GM12878 (cell line): ENCODE measurements around the gene C12orf60. TPM values are rescaled to one million over a fixed set of nuclear protein-coding genes. Genes with fewer than 3 reads are reported as not detected.

Experiments
- ATAC-seq: fragments of 200-7000 bp; cut with Tn5 transposase; 3 replicates; pipeline ENCODE4 v1.9.1; 2020; ENCODE audit warnings: mild to moderate bottlenecking, moderate library complexity
- Bru-seq: library from RNA; stranded (reverse); fragments of 400-500 nt; gene quantifications from one replicate; lab custom pipeline; 2021; lab: Mats Ljungman, UMichigan
- BruChase-seq, 2 experiments: library from RNA; stranded (reverse); fragments of 400-500 nt; gene quantifications; one replicate each; lab custom pipeline; 2021; lab: Mats Ljungman, UMichigan
- BruUV-seq: library from RNA; stranded (reverse); fragments of 400-500 nt; replicated peaks from 2 replicates; lab custom pipeline; 2021; lab: Mats Ljungman, UMichigan
- CTCF ChIA-PET: fragments of 300-600 bp; sonication (Branson Sonifier 250); formaldehyde crosslinking; extraction: SDS; loops from one replicate; lab custom pipeline; 2021; ENCODE audit warnings: inconsistent platforms; lab: Yijun Ruan, JAX
- POLR2A ChIA-PET: fragments of 350-600 bp; formaldehyde crosslinking; extraction: SDS; loops from one replicate; lab custom pipeline; 2021; ENCODE audit warnings: inconsistent platforms; lab: Charles Lee
- RAD21 ChIA-PET: fragments of 300-600 bp; sonication (Branson Sonifier 250); formaldehyde crosslinking; loops from one replicate; lab custom pipeline; 2023; ENCODE audit warnings: antibody characterized with exemption; ENCODE audit not compliant: unreplicated experiment; lab: Charles Lee
- SMC1A ChIA-PET: fragments of 300-600 bp; sonication (Branson Sonifier 250); formaldehyde crosslinking; loops from one replicate; lab custom pipeline; 2023; ENCODE audit not compliant: unreplicated experiment, uncharacterized antibody; lab: Charles Lee
- DNase-seq: peaks from one replicate; pipeline ENCODE4 v3.0.0-alpha.2; 2011; ENCODE audit warnings: low read depth, low spot score
- FAIRE-seq: peaks from 3 replicates; lab custom pipeline; 2011; peaks lifted over from hg19 to GRCh38; lab: Jason Lieb, UNC
- H2AFZ ChIP-seq: 2 replicates; pipeline ENCODE4 v1.6.0; 2011; ENCODE audit warnings: low read depth, low read length, control low read depth; ENCODE audit not compliant: control insufficient read depth
- H3K27ac ChIP-seq: 2 replicates; pipeline ENCODE4 v1.5.1; 2011; ENCODE audit warnings: control low read depth; ENCODE audit not compliant: control insufficient read depth, insufficient read depth
- H3K27me3 ChIP-seq, 2 experiments: replicated peaks in 1 of 2; 2 replicates each; pipeline versions ENCODE4 v1.6.0 to v1.6.1; 2011; ENCODE audit warnings: low read length in 1 of 2; ENCODE audit not compliant: control insufficient read depth in 2 of 2, insufficient read depth in 2 of 2
- H3K36me3 ChIP-seq, 2 experiments: 2 replicates each; pipeline ENCODE4 v1.5.1; 2011; ENCODE audit warnings: low read length in 1 of 2; ENCODE audit not compliant: control insufficient read depth in 2 of 2, insufficient read depth in 2 of 2
- H3K4me1 ChIP-seq: 2 replicates; pipeline ENCODE4 v1.6.1; 2011; ENCODE audit warnings: mild to moderate bottlenecking, low read length, moderate library complexity, mixed read lengths; ENCODE audit not compliant: control insufficient read depth, insufficient read depth
- H3K4me2 ChIP-seq: 2 replicates; pipeline ENCODE4 v1.6.0; 2011; ENCODE audit warnings: control low read depth; ENCODE audit not compliant: control insufficient read depth, insufficient read depth
- H3K4me3 ChIP-seq: fragments of 200-600 bp; sonication (generic); 2 replicates; pipeline ENCODE4 v1.5.1; 2016
- H3K79me2 ChIP-seq: 2 replicates; pipeline ENCODE4 v1.6.0; 2011; ENCODE audit warnings: low read length; ENCODE audit not compliant: control insufficient read depth, insufficient read depth
- H3K9ac ChIP-seq: 2 replicates; pipeline ENCODE4 v1.8.0; 2011; ENCODE audit warnings: low read length, control low read depth, mixed read lengths; ENCODE audit not compliant: control insufficient read depth, insufficient read depth
- H3K9me3 ChIP-seq: replicated peaks from 3 replicates; pipeline ENCODE4 v1.5.1; 2011; ENCODE audit warnings: mild to moderate bottlenecking, low read length; ENCODE audit not compliant: control insufficient read depth, insufficient read depth
- H4K20me1 ChIP-seq: 2 replicates; pipeline ENCODE4 v1.6.0; 2011; ENCODE audit not compliant: control insufficient read depth, insufficient read depth
- ASH2L ChIP-seq: fragments of 300-600, 200-600 bp; sonication (generic); IDR thresholded peaks from 2 replicates; pipeline ENCODE4 v1.6.1; 2017; ENCODE audit warnings: low read depth, mild to moderate bottlenecking, borderline replicate concordance
- BACH1 ChIP-seq: fragments of 450-650 bp; IDR thresholded peaks from 2 replicates; pipeline ENCODE4 v1.6.1; 2017; ENCODE audit warnings: mild to moderate bottlenecking, borderline replicate concordance
- BMI1 ChIP-seq: fragments of 450-650 bp; IDR thresholded peaks from 2 replicates; pipeline ENCODE4 v1.6.1; 2016; ENCODE audit warnings: mild to moderate bottlenecking, moderate library complexity, borderline replicate concordance
- CHD4 ChIP-seq: fragments of 200-600 bp; sonication (generic); IDR thresholded peaks from 2 replicates; pipeline ENCODE4 v1.6.1; 2016; ENCODE audit warnings: mild to moderate bottlenecking
- CREM ChIP-seq: IDR thresholded peaks from 2 replicates; pipeline ENCODE4 v1.6.1; 2014; ENCODE audit warnings: antibody characterized with exemption, low read depth
- EGR1 ChIP-seq, 2 experiments: IDR thresholded peaks; 1 replicate in 1 of 2; 2 replicates in 1 of 2; pipeline ENCODE4 v1.6.1; 2011 to 2012; ENCODE audit warnings: low read depth in 2 of 2, low read length in 2 of 2, borderline replicate concordance in 1 of 2, mild to moderate bottlenecking in 1 of 2, moderate library complexity in 1 of 2
- GABPA ChIP-seq: IDR thresholded peaks from 2 replicates; pipeline ENCODE4 v1.6.1; 2014; ENCODE audit warnings: antibody characterized with exemption, low read depth, mild to moderate bottlenecking, inconsistent platforms
- SMAD1 ChIP-seq: fragments of 450-650 bp; IDR thresholded peaks from 2 replicates; pipeline ENCODE4 v1.6.1; 2018; ENCODE audit warnings: mild to moderate bottlenecking, low read depth; ENCODE audit not compliant: partially characterized antibody
- SMARCA5 ChIP-seq: fragments of 450-650 bp; IDR thresholded peaks from 2 replicates; pipeline ENCODE4 v1.6.1; 2017; ENCODE audit warnings: mild to moderate bottlenecking
- STAT1 ChIP-seq: fragments of 450-650 bp; conservative IDR thresholded peaks from 2 replicates; pipeline ENCODE4 v1.6.1; 2014; ENCODE audit warnings: antibody characterized with exemption, mild to moderate bottlenecking
- WGBS: methylation state at CpG from one replicate; pipeline ENCODE4 v1.1.6; 2016; ENCODE audit warnings: low lambda C conversion rate; ENCODE audit not compliant: insufficient replicate concordance, insufficient coverage; ENCODE audit errors: missing lambda C conversion rate; 5-methylcytosine and 5-hydroxymethylcytosine counted together
- in situ Hi-C: fragments of 300-500 bp; cut with MboI; formaldehyde crosslinking; loops from 9 replicates; pipeline ENCODE4 v1.14.3; 2018; ENCODE audit warnings: mixed read lengths
- intact Hi-C: fragments of 100-400 bp; cut with micrococcal nuclease; formaldehyde crosslinking; loops from one replicate; pipeline ENCODE4 v1.14.2; 2022; ENCODE audit not compliant: unreplicated experiment
- long read RNA-seq, 2 experiments: library from polyadenylated mRNA; unstranded; transcript quantifications; one replicate each; pipeline ENCODE4 v2.0.0, GENCODE V29; 2019 to 2020
- polyA minus RNA-seq, 3 experiments: library from RNA; depleted of rRNA, polyadenylated mRNA; stranded (reverse); fragments of >200 nt; gene quantifications; 2 replicates each; pipeline ENCODE4 v1.2.3, GENCODE V29; 2011
- polyA plus RNA-seq, 11 experiments: library from polyadenylated mRNA; depleted of rRNA in 4 of 11; unstranded in 6 of 11; stranded (reverse) in 5 of 11; fragments of >200 nt; fragmentation: Nextera tagmentation in 4 of 11; fragmentation: Illumina TruSeq in 1 of 11; extraction: Ambion mirVana in 4 of 11; extraction: Trizol in 1 of 11; gene quantifications; 1 replicate in 1 of 11; 2 replicates in 10 of 11; pipeline versions ENCODE4 v1.2.1 to v1.2.3, GENCODE V29; 2011 to 2016; ENCODE audit warnings: inconsistent platforms in 2 of 11, missing spikeins in 2 of 11, low read depth in 1 of 11
- total RNA-seq, 4 experiments: library from RNA; depleted of rRNA in 3 of 4; stranded (reverse); fragments of >200 nt in 3 of 4; fragmentation: Illumina TruSeq in 1 of 4; extraction: Trizol in 1 of 4; gene quantifications; 2 replicates each; pipeline versions ENCODE4 v1.2.1 to v1.2.3, GENCODE V29; 2013 to 2021
- TF ChIP-seq, protein P1 (sequence below): IDR thresholded peaks from 2 replicates; pipeline ENCODE4 v1.6.1; 2012; ENCODE audit warnings: low read length, inconsistent platforms
- TF ChIP-seq, protein P2 (sequence below): fragments of 450-650 bp; IDR thresholded peaks from 2 replicates; pipeline ENCODE4 v1.6.1; 2017; ENCODE audit warnings: mild to moderate bottlenecking, low read depth, inconsistent platforms; ENCODE audit not compliant: poor library complexity, severe bottlenecking

The C12orf60 gene, protein sequence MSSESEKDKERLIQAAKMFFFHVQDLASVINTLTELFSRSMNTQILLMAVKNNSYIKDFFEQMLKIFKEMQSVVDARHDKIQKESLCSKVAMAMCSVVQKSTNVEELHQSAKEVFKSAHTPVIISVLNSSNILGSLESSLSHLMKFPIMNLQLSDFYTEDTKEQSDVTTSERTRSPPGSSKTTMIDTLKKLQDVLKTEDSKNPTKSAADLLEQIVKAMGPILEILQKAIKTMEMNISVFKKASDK
- 1.9 and 2.7 TPM in 2 replicates for total RNA-seq (2013; cell fraction: nucleolus; rRNA removed)
- total RNA-seq (2014; rRNA removed), result 2.0 and 2.7 TPM in 2 replicates
- 2.9 and 3.1 TPM in 2 replicates for total RNA-seq (2014; rRNA removed; fragmentation: Illumina TruSeq; extraction: Trizol)
- 1.8 TPM in 2 replicates for total RNA-seq (2021)
- 0.51 TPM for polyA plus RNA-seq (2011; ENCODE audit: low read depth)
- 2.3 and 4.5 TPM in 2 replicates for polyA plus RNA-seq (2011; rRNA removed)
- polyA plus RNA-seq (2011; cell fraction: cytosol; rRNA removed), result 0.97 and 0.99 TPM in 2 replicates
- 0.51 and 0.87 TPM in 2 replicates for polyA plus RNA-seq (2011; cell fraction: nucleus; rRNA removed)
- 0.89 and 1.4 TPM in 2 replicates for polyA plus RNA-seq (2012)
- 3.1 and 3.5 TPM in 2 replicates for polyA plus RNA-seq (2014; fragmentation: Illumina TruSeq; extraction: Trizol)
- 1 to 10 TPM; 5.7 to 7.2 TPM for polyA plus RNA-seq (2014; fragmentation: Nextera tagmentation; extraction: Ambion mirVana)
- 1.9 and 2.6 TPM in 2 replicates for polyA plus RNA-seq (2014; rRNA removed)
- 1 to 10 TPM; 3.7 to 4.6 TPM for polyA plus RNA-seq (2016; fragmentation: Nextera tagmentation; extraction: Ambion mirVana)
- 0.31 and 0.51 TPM in 2 replicates for polyA minus RNA-seq (2011; rRNA and poly(A)+ RNA removed)
- polyA minus RNA-seq (2011; cell fraction: cytosol; rRNA and poly(A)+ RNA removed), result not detected in 2 replicates
- polyA minus RNA-seq (2011; cell fraction: nucleus; rRNA and poly(A)+ RNA removed), result 0.36 and 0.57 TPM in 2 replicates
- percentile 52 among the genes with signal in this experiment for Bru-seq, nascent RNA
- percentile 33 among the genes with signal in this experiment for BruChase-seq, experiment 1, labeled RNA remaining after a 6-hour chase
- BruChase-seq, experiment 2, labeled RNA remaining after a 2-hour chase, result percentile 44 among the genes with signal in this experiment
- long read RNA-seq, experiment 1, partial matches to known transcripts, result 0 of 2 reads
- long read RNA-seq, experiment 1, other reads (novel, unspliced or antisense), result 0 of 2 reads
- long read RNA-seq, experiment 2, transcript C12orf60-201 (2 exons, 1,684 nt), result major isoform, 13 of 17 reads
- long read RNA-seq, experiment 2, partial matches to known transcripts, result 0 of 17 reads
- long read RNA-seq, experiment 2, other reads (novel, unspliced or antisense), result 4 of 17 reads

GRCh38 chr12:14803011-14803829 is at the start of gene C12orf60, which contains the start of gene WBP11:
Gene C12orf60 (plus strand): TSS chr12:14803670. CDS start chr12:14822936, 19,266 bp downstream.
Gene WBP11 (minus strand): TSS chr12:14803478. CDS start chr12:14801383, 2,095 bp downstream.
- ATAC-seq (peak; percentile 99), FAIRE-seq (peak; percentile 100), DNase-seq (peak; percentile 98)
- SMC1A ChIA-PET, result interaction anchor here (0.5 to 7.2 kb wide), 16 partner anchors 8 to 1948 kb away, joined by 3 to 52 read pairs (median 5); a partner anchor contains a TSS
- RAD21 ChIA-PET, result interaction anchor here (0.8 to 7.4 kb wide), 8 partner anchors 8 to 159 kb away, joined by 3 to 89 read pairs (median 4); partner anchors contain the start of gene ARHGDIB
- Histone ChIP-seq H3K4me1 (peaks cover 3% of the 10 kb centered on the region; the same call in 1 of the 2 replicates), H4K20me1 (no peaks in the 10 kb centered on the region), H3K27me3 (no peaks in the 10 kb centered on the region), H3K9me3 (no peaks in the 10 kb centered on the region), H3K27ac (peak within 1 kb of the TSS; percentile 86), H3K4me2 (peak within 1 kb of the TSS; percentile 89), H3K9ac (peak within 1 kb of the TSS; percentile 82), H3K4me3 (peak within 1 kb of the TSS; percentile 98), H3K36me3 (peaks cover 3% of the 10 kb centered on the region in 2 experiments; a peak in 3 of 4 replicates), H3K79me2 (peaks cover 52% of the 10 kb centered on the region), H2AFZ (peak within 1 kb of the TSS; percentile 94)
- WGBS, result under 1% methylated on average over 50 of the region's 50 CpGs
- CTCF ChIA-PET, result interaction anchor here (0.6 to 5.5 kb wide), 13 partner anchors 8 to 198 kb away, joined by 3 to 38 read pairs (median 3); a partner anchor contains a TSS
- POLR2A ChIA-PET, result interaction anchor here (0.6 to 4.6 kb wide), 11 partner anchors 8 to 154 kb away, joined by 3 to 41 read pairs (median 4); a partner anchor contains a TSS
- BruUV-seq, result TSS peak; percentile 70
- in situ Hi-C loops (no loop called here), intact Hi-C loops (loop anchor here (2.0 kb wide), 1 partner anchor 28 kb away; a partner anchor contains a TSS)
- TF ChIP-seq, protein P1, sequence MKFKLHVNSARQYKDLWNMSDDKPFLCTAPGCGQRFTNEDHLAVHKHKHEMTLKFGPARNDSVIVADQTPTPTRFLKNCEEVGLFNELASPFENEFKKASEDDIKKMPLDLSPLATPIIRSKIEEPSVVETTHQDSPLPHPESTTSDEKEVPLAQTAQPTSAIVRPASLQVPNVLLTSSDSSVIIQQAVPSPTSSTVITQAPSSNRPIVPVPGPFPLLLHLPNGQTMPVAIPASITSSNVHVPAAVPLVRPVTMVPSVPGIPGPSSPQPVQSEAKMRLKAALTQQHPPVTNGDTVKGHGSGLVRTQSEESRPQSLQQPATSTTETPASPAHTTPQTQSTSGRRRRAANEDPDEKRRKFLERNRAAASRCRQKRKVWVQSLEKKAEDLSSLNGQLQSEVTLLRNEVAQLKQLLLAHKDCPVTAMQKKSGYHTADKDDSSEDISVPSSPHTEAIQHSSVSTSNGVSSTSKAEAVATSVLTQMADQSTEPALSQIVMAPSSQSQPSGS, result peak; percentile 24; the same call in 1 of the 2 replicates
- TF ChIP-seq STAT1 (no peak), CHD4 (no peak), BMI1 (peak; percentile 25; the same call in 1 of the 2 replicates), ASH2L (peak; percentile 88; the same call in 1 of the 2 replicates), SMAD1 (peak; percentile 63), CREM (peak; percentile 95), GABPA (peak; percentile 97), BACH1 (0 out of 2 replicates have a peak, but pooled peaks have one; percentile 46), SMARCA5 (no peak), EGR1 (IDR thresholded peaks at IDR 0.05; ENCODE audit: borderline replicate concordance in 1 of 2, low read depth in 2 of 2, low read length in 2 of 2) (no peak)
- TF ChIP-seq, protein P2, sequence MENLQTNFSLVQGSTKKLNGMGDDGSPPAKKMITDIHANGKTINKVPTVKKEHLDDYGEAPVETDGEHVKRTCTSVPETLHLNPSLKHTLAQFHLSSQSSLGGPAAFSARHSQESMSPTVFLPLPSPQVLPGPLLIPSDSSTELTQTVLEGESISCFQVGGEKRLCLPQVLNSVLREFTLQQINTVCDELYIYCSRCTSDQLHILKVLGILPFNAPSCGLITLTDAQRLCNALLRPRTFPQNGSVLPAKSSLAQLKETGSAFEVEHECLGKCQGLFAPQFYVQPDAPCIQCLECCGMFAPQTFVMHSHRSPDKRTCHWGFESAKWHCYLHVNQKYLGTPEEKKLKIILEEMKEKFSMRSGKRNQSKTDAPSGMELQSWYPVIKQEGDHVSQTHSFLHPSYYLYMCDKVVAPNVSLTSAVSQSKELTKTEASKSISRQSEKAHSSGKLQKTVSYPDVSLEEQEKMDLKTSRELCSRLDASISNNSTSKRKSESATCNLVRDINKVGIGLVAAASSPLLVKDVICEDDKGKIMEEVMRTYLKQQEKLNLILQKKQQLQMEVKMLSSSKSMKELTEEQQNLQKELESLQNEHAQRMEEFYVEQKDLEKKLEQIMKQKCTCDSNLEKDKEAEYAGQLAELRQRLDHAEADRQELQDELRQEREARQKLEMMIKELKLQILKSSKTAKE, result no peak
